ENCODE data around the gene ABCC1. TPM values are rescaled to one million over a fixed set of nuclear protein-coding genes. Genes with fewer than 3 reads are reported as not detected.

The ABCC1 gene
- polyA plus RNA-seq, 3 donors: 1.4 to 23.6 (median 3.0) TPM

GRCh38 chr16:16071631-16072244, 122.3 kb downstream of the ABCC1 start:
- Histone ChIP-seq H2AFZ (ENCODE audit: insufficient read depth, low read depth, low read length, poor library complexity, severe bottlenecking) (no peak overlapping the region), H3K27me3 (ENCODE audit: control insufficient read depth in 2 of 2, insufficient read depth in 2 of 2, low read length in 2 of 2) (no peaks in the 10 kb centered on the region), H3K4me2 (replicated peaks; ENCODE audit: extremely low read depth, low read length, poor library complexity, severe bottlenecking) (no peak overlapping the region), H3K9ac (ENCODE audit: insufficient read depth, low read length, poor library complexity, severe bottlenecking) (no peak overlapping the region), H3K79me2 (ENCODE audit: insufficient read depth, low read length) (no peaks in the 10 kb centered on the region), H3K4me3 (replicated peaks in 1 of 3; ENCODE audit: low read depth in 2 of 3, low read length in 3 of 3) (no peak overlapping the region), H4K20me1 (ENCODE audit: insufficient read depth, low read length) (no peaks in the 10 kb centered on the region), H3K9me3 (replicated peaks in 1 of 2; ENCODE audit: control insufficient read depth in 1 of 2, insufficient read depth in 1 of 2, low read length in 2 of 2) (no peaks in the 10 kb centered on the region), H3K27ac (ENCODE audit: low read depth in 1 of 2, low read length in 2 of 2) (no peak overlapping the region), H3K36me3 (replicated peaks in 1 of 2; ENCODE audit: control insufficient read depth in 1 of 2, insufficient read depth in 2 of 2, low read length in 2 of 2) (peaks cover 22 to 55% of the 10 kb centered on the region in 2 donors), H3K4me1 (ENCODE audit: control insufficient read depth in 1 of 2, insufficient read depth in 2 of 2, low read length in 2 of 2) (peaks cover 32 to 33% of the 10 kb centered on the region in 2 donors)
- Mint-ChIP-seq H3K27me3 (ENCODE audit: low read depth in 3 of 3) (peaks cover 0 to 2% (median 0%) of the 10 kb centered on the region in 3 donors), H3K36me3 (peaks cover 51 to 61% of the 10 kb centered on the region in 2 donors), H3K9me3 (peaks cover 0 to 1% (median 0%) of the 10 kb centered on the region in 7 donors), H3K4me1 (peaks cover 44% of the 10 kb centered on the region), H3K27ac (no peak overlapping the region), H3K4me3 (no peak overlapping the region)
- WGBS (ENCODE audit: insufficient coverage): 89% methylated on average over 11 of the region's 11 CpGs
- DNase-seq: no peak
- intact Hi-C loops (cut with micrococcal nuclease): no loop called here
- no peak for TF ChIP-seq CTCF (IDR thresholded peaks at IDR 0.05)

- Mint-ChIP-seq H3K4me3 (no peak overlapping the region), H3K27me3 (ENCODE audit: low read depth in 3 of 3) (peaks cover 0 to 2% (median 0%) of the 10 kb centered on the region in 3 donors), H3K27ac (peak overlapping the region in 1 of 7 donors; percentile 28), H3K36me3 (peaks cover 52 to 56% of the 10 kb centered on the region in 2 donors), H3K4me1 (peaks cover 51% of the 10 kb centered on the region), H3K9me3 (peaks cover 0 to 1% (median 0%) of the 10 kb centered on the region in 7 donors)
- Histone ChIP-seq H3K4me3 (replicated peaks in 1 of 3; ENCODE audit: low read depth in 2 of 3, low read length in 3 of 3) (no peak overlapping the region), H3K36me3 (replicated peaks in 1 of 2; ENCODE audit: control insufficient read depth in 1 of 2, insufficient read depth in 2 of 2, low read length in 2 of 2) (peaks cover 19 to 52% of the 10 kb centered on the region in 2 donors), H3K4me1 (ENCODE audit: control insufficient read depth in 1 of 2, insufficient read depth in 2 of 2, low read length in 2 of 2) (peaks cover 39 to 42% of the 10 kb centered on the region in 2 donors), H2AFZ (ENCODE audit: insufficient read depth, low read depth, low read length, poor library complexity, severe bottlenecking) (no peak overlapping the region), H3K27me3 (ENCODE audit: control insufficient read depth in 2 of 2, insufficient read depth in 2 of 2, low read length in 2 of 2) (no peaks in the 10 kb centered on the region), H4K20me1 (ENCODE audit: insufficient read depth, low read length) (no peaks in the 10 kb centered on the region), H3K9me3 (replicated peaks in 1 of 2; ENCODE audit: control insufficient read depth in 1 of 2, insufficient read depth in 1 of 2, low read length in 2 of 2) (no peaks in the 10 kb centered on the region), H3K9ac (ENCODE audit: insufficient read depth, low read length, poor library complexity, severe bottlenecking) (no peak overlapping the region), H3K27ac (ENCODE audit: low read depth in 1 of 2, low read length in 2 of 2) (no peak overlapping the region), H3K79me2 (ENCODE audit: insufficient read depth, low read length) (no peaks in the 10 kb centered on the region), H3K4me2 (replicated peaks; ENCODE audit: extremely low read depth, low read length, poor library complexity, severe bottlenecking) (no peak overlapping the region)
- intact Hi-C loops (cut with micrococcal nuclease): no loop called here
- peak in 1 of 3 donors; percentile 77 for DNase-seq
- no peak for TF ChIP-seq CTCF (IDR thresholded peaks at IDR 0.05)
- 11% methylated on average over 1 of the region's 2 CpGs for WGBS (ENCODE audit: insufficient coverage)
Observed at GRCh38 chr16:16073001-16073545, 123.7 kb downstream of the ABCC1 start.
